Neural cell (in vitro differentiated cells): ENCODE data around the gene ZNF346. TPM values are rescaled to one million over a fixed set of nuclear protein-coding genes. Genes with fewer than 3 reads are reported as not detected.

ENCODE experiments used
- H2AFZ ChIP-seq: fragments of 200-600, 300-800 bp; sonication (generic), shearing (Covaris generic); 2 replicates; pipeline ENCODE4 v1.6.0; 2014; ENCODE audit warnings: low read depth, mild to moderate bottlenecking, antibody characterized with exemption, low read length, moderate library complexity
- H3F3A ChIP-seq: fragments of 200-600 bp; shearing (Covaris generic); 2 replicates; pipeline ENCODE4 v1.6.1; 2016; ENCODE audit warnings: mild to moderate bottlenecking, moderate library complexity, mixed read lengths, antibody characterized with exemption, low read length; ENCODE audit not compliant: insufficient read depth, poor library complexity, severe bottlenecking
- H3K27ac ChIP-seq: fragments of 200-600, 300-800 bp; sonication (generic), shearing (Covaris generic); 2 replicates; pipeline ENCODE4 v1.5.1; 2014; ENCODE audit warnings: mild to moderate bottlenecking, low read length, moderate library complexity
- H3K27me3 ChIP-seq: fragments of 300-800, 200-600 bp; sonication (generic), shearing (Covaris generic); 2 replicates; pipeline ENCODE4 v1.6.0; 2014; ENCODE audit warnings: mild to moderate bottlenecking, low read depth, low read length, moderate library complexity; ENCODE audit not compliant: insufficient read depth
- H3K36me3 ChIP-seq: fragments of 300-800, 200-600 bp; sonication (generic), shearing (Covaris generic); 2 replicates; pipeline ENCODE4 v1.5.1; 2014; ENCODE audit warnings: mild to moderate bottlenecking, antibody characterized with exemption, low read length, moderate library complexity; ENCODE audit not compliant: insufficient read depth
- H3K4me2 ChIP-seq: fragments of 300-800, 200-600 bp; sonication (generic), shearing (Covaris generic); 2 replicates; pipeline ENCODE4 v1.6.0; 2014; ENCODE audit warnings: mild to moderate bottlenecking, low read length
- H3K4me3 ChIP-seq: fragments of 300-800, 200-600 bp; sonication (generic), shearing (Covaris generic); 2 replicates; pipeline ENCODE4 v1.5.1; 2014; ENCODE audit warnings: mild to moderate bottlenecking, low read length, moderate library complexity
- H3K79me2 ChIP-seq: fragments of 200-600 bp; shearing (Covaris generic); replicated peaks from 2 replicates; pipeline ENCODE4 v1.6.0; 2014; ENCODE audit warnings: mild to moderate bottlenecking, low read length, moderate library complexity; ENCODE audit not compliant: insufficient read depth
- H3K9ac ChIP-seq: fragments of 300-800, 200-600 bp; sonication (generic), shearing (Covaris generic); 2 replicates; pipeline ENCODE4 v1.6.1; 2016; ENCODE audit warnings: mild to moderate bottlenecking, low read length, mixed read lengths
- H3K9me2 ChIP-seq: fragments of 200-600 bp; shearing (Covaris generic); 2 replicates; pipeline ENCODE4 v1.6.1; 2016; ENCODE audit warnings: mild to moderate bottlenecking, low read length, mixed read lengths; ENCODE audit not compliant: insufficient read depth
- H3K9me3 ChIP-seq: fragments of 200-600, 300-800 bp; sonication (generic), shearing (Covaris generic); 2 replicates; pipeline ENCODE4 v1.6.1; 2016; ENCODE audit warnings: mild to moderate bottlenecking, mixed run types, low read length, moderate library complexity, mixed read lengths
- H4K20me1 ChIP-seq: fragments of 200-600 bp; shearing (Covaris generic); 2 replicates; pipeline ENCODE4 v1.6.1; 2016; ENCODE audit warnings: mild to moderate bottlenecking, mixed run types; ENCODE audit not compliant: insufficient read depth
- CTCF ChIP-seq: fragments of 450-650 bp; IDR thresholded peaks from 2 replicates; pipeline ENCODE4 v1.5.1; 2014; ENCODE audit warnings: antibody characterized with exemption, mild to moderate bottlenecking, moderate library complexity; ENCODE audit not compliant: poor library complexity, severe bottlenecking
- EP300 ChIP-seq: fragments of 450-650 bp; conservative IDR thresholded peaks from 2 replicates; pipeline ENCODE4 v1.6.1; 2014; ENCODE audit warnings: antibody characterized with exemption, mild to moderate bottlenecking, moderate library complexity; ENCODE audit not compliant: poor library complexity, severe bottlenecking
- EZH2 ChIP-seq: fragments of 200-600, 300-800 bp; shearing (Covaris generic), sonication (generic); IDR thresholded peaks from 2 replicates; pipeline ENCODE4 v1.6.1; 2014; ENCODE audit warnings: antibody characterized with exemption, low read length, borderline replicate concordance, mild to moderate bottlenecking; ENCODE audit not compliant: insufficient read depth, poor library complexity, severe bottlenecking
- MXI1 ChIP-seq: fragments of 450-650 bp; conservative IDR thresholded peaks from 2 replicates; pipeline ENCODE4 v1.6.1; 2014; ENCODE audit warnings: antibody characterized with exemption, mild to moderate bottlenecking; ENCODE audit not compliant: poor library complexity, severe bottlenecking
- POLR2AphosphoS5 ChIP-seq: IDR thresholded peaks from 2 replicates; pipeline ENCODE4 v1.6.1; 2012
- RAD21 ChIP-seq: fragments of 450-650 bp; conservative IDR thresholded peaks from 2 replicates; pipeline ENCODE4 v1.6.1; 2014; ENCODE audit warnings: antibody characterized with exemption, mild to moderate bottlenecking, moderate library complexity
- SMC3 ChIP-seq: fragments of 450-650 bp; conservative IDR thresholded peaks from 2 replicates; pipeline ENCODE4 v1.6.1; 2014; ENCODE audit warnings: antibody characterized with exemption, mild to moderate bottlenecking, moderate library complexity; ENCODE audit not compliant: poor library complexity
- TAF1 ChIP-seq: IDR thresholded peaks from 2 replicates; pipeline ENCODE4 v1.6.1; 2012; ENCODE audit warnings: low read depth
- polyA plus RNA-seq: library from polyadenylated mRNA; depleted of rRNA; stranded (reverse); fragments of >200 nt; gene quantifications from 2 replicates; pipeline ENCODE4 v1.2.3, GENCODE V29; 2014
- TF ChIP-seq, protein P1 (sequence below): IDR thresholded peaks from 2 replicates; pipeline ENCODE4 v1.6.1; 2012; ENCODE audit warnings: borderline replicate concordance

ZNF346 gene
- polyA plus RNA-seq, 1 donor from 2014 or later: 40.1 TPM

- Histone ChIP-seq H3F3A (no peaks in the 10 kb centered on the region), H3K4me3 (peak overlapping the region; percentile 88), H3K9me3 (no peaks in the 10 kb centered on the region), H3K4me2 (peak overlapping the region; percentile 77), H3K9me2 (no peaks in the 10 kb centered on the region), H3K36me3 (no peaks in the 10 kb centered on the region), H3K79me2 (peaks cover 23% of the 10 kb centered on the region), H3K27me3 (no peaks in the 10 kb centered on the region), H4K20me1 (no peaks in the 10 kb centered on the region), H3K9ac (peak overlapping the region; percentile 94), H2AFZ (peak overlapping the region; percentile 95), H3K27ac (peak overlapping the region; percentile 83)
- TF ChIP-seq SMC3 (no peak), TAF1 (no peak), POLR2AphosphoS5 (no peak), EZH2 (no peak), RAD21 (no peak), CTCF (no peak), EP300 (no peak), MXI1 (no peak)
- TF ChIP-seq, protein P1, sequence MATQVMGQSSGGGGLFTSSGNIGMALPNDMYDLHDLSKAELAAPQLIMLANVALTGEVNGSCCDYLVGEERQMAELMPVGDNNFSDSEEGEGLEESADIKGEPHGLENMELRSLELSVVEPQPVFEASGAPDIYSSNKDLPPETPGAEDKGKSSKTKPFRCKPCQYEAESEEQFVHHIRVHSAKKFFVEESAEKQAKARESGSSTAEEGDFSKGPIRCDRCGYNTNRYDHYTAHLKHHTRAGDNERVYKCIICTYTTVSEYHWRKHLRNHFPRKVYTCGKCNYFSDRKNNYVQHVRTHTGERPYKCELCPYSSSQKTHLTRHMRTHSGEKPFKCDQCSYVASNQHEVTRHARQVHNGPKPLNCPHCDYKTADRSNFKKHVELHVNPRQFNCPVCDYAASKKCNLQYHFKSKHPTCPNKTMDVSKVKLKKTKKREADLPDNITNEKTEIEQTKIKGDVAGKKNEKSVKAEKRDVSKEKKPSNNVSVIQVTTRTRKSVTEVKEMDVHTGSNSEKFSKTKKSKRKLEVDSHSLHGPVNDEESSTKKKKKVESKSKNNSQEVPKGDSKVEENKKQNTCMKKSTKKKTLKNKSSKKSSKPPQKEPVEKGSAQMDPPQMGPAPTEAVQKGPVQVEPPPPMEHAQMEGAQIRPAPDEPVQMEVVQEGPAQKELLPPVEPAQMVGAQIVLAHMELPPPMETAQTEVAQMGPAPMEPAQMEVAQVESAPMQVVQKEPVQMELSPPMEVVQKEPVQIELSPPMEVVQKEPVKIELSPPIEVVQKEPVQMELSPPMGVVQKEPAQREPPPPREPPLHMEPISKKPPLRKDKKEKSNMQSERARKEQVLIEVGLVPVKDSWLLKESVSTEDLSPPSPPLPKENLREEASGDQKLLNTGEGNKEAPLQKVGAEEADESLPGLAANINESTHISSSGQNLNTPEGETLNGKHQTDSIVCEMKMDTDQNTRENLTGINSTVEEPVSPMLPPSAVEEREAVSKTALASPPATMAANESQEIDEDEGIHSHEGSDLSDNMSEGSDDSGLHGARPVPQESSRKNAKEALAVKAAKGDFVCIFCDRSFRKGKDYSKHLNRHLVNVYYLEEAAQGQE: no peak
Measured at GRCh38 chr5:177023303-177023664, 788 bp downstream of the ZNF346 start.

DNA sequence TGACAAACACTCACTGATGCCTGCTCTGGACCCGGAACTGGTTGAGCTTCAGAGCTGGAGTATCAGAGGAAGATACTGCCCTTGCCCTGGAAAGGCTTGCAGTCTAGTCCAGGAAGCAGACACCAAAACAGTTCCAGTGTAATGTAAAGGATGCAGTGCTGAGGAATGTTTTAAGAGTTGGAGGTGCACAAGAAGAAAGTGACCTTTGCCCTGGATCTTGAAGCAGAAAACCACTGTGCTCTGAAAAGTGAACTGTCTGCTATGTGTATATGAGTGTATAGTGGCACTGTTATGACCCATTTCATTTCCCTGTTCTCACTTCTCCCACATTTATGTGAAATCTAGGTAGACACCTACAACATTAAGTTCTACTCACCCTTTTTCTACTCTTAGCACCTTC is 2.1 kb downstream of the ZNF346 start:
- no peaks in the 10 kb centered on the region for H3F3A ChIP-seq
- TF ChIP-seq RAD21 (no peak), SMC3 (no peak), TAF1 (no peak), EP300 (no peak), EZH2 (no peak), POLR2AphosphoS5 (no peak), CTCF (no peak), MXI1 (no peak)
- TF ChIP-seq, protein P1: no peak
- no peak overlapping the region for H3K27ac ChIP-seq
- H3K27me3 ChIP-seq: no peaks in the 10 kb centered on the region
- no peak overlapping the region for H3K4me2 ChIP-seq
- H3K79me2 ChIP-seq: peaks cover 23% of the 10 kb centered on the region
- H4K20me1 ChIP-seq: no peaks in the 10 kb centered on the region
- no peak overlapping the region for H2AFZ ChIP-seq
- no peaks in the 10 kb centered on the region for H3K9me2 ChIP-seq
- peak overlapping the region; percentile 26 for H3K4me3 ChIP-seq
- no peaks in the 10 kb centered on the region for H3K36me3 ChIP-seq
- H3K9me3 ChIP-seq: no peaks in the 10 kb centered on the region
- H3K9ac ChIP-seq: no peak overlapping the region
